GM12878 (cell line): Measurements from ENCODE around the gene GALNT17. TPM values are rescaled to one million over a fixed set of nuclear protein-coding genes. Genes with fewer than 3 reads are reported as not detected.

ENCODE experiments used
- ATAC-seq: fragments of 200-7000 bp; cut with Tn5 transposase; 3 replicates; pipeline ENCODE4 v1.9.1; 2020; ENCODE audit warnings: mild to moderate bottlenecking, moderate library complexity
- BruUV-seq: library from RNA; stranded (reverse); fragments of 400-500 nt; replicated peaks from 2 replicates; lab custom pipeline; 2021; lab: Mats Ljungman, UMichigan
- CTCF ChIA-PET: fragments of 300-600 bp; sonication (Branson Sonifier 250); formaldehyde crosslinking; extraction: SDS; loops from one replicate; lab custom pipeline; 2021; ENCODE audit warnings: inconsistent platforms; lab: Yijun Ruan, JAX
- POLR2A ChIA-PET: fragments of 350-600 bp; formaldehyde crosslinking; extraction: SDS; loops from one replicate; lab custom pipeline; 2021; ENCODE audit warnings: inconsistent platforms; lab: Charles Lee
- RAD21 ChIA-PET: fragments of 300-600 bp; sonication (Branson Sonifier 250); formaldehyde crosslinking; loops from one replicate; lab custom pipeline; 2023; ENCODE audit warnings: antibody characterized with exemption; ENCODE audit not compliant: unreplicated experiment; lab: Charles Lee
- SMC1A ChIA-PET: fragments of 300-600 bp; sonication (Branson Sonifier 250); formaldehyde crosslinking; loops from one replicate; lab custom pipeline; 2023; ENCODE audit not compliant: unreplicated experiment, uncharacterized antibody; lab: Charles Lee
- DNase-seq: peaks from one replicate; pipeline ENCODE4 v3.0.0-alpha.2; 2011; ENCODE audit warnings: low read depth, low spot score
- FAIRE-seq: peaks from 3 replicates; lab custom pipeline; 2011; peaks lifted over from hg19 to GRCh38; lab: Jason Lieb, UNC
- H2AFZ ChIP-seq: 2 replicates; pipeline ENCODE4 v1.6.0; 2011; ENCODE audit warnings: low read depth, low read length, control low read depth; ENCODE audit not compliant: control insufficient read depth
- H3K27ac ChIP-seq: 2 replicates; pipeline ENCODE4 v1.5.1; 2011; ENCODE audit warnings: control low read depth; ENCODE audit not compliant: control insufficient read depth, insufficient read depth
- H3K27me3 ChIP-seq, 2 experiments: replicated peaks in 1 of 2; 2 replicates each; pipeline versions ENCODE4 v1.6.0 to v1.6.1; 2011; ENCODE audit warnings: low read length in 1 of 2; ENCODE audit not compliant: control insufficient read depth in 2 of 2, insufficient read depth in 2 of 2
- H3K36me3 ChIP-seq, 2 experiments: 2 replicates each; pipeline ENCODE4 v1.5.1; 2011; ENCODE audit warnings: low read length in 1 of 2; ENCODE audit not compliant: control insufficient read depth in 2 of 2, insufficient read depth in 2 of 2
- H3K4me1 ChIP-seq: 2 replicates; pipeline ENCODE4 v1.6.1; 2011; ENCODE audit warnings: mild to moderate bottlenecking, low read length, moderate library complexity, mixed read lengths; ENCODE audit not compliant: control insufficient read depth, insufficient read depth
- H3K4me2 ChIP-seq: 2 replicates; pipeline ENCODE4 v1.6.0; 2011; ENCODE audit warnings: control low read depth; ENCODE audit not compliant: control insufficient read depth, insufficient read depth
- H3K4me3 ChIP-seq: fragments of 200-600 bp; sonication (generic); 2 replicates; pipeline ENCODE4 v1.5.1; 2016
- H3K79me2 ChIP-seq: 2 replicates; pipeline ENCODE4 v1.6.0; 2011; ENCODE audit warnings: low read length; ENCODE audit not compliant: control insufficient read depth, insufficient read depth
- H3K9ac ChIP-seq: 2 replicates; pipeline ENCODE4 v1.8.0; 2011; ENCODE audit warnings: low read length, control low read depth, mixed read lengths; ENCODE audit not compliant: control insufficient read depth, insufficient read depth
- H3K9me3 ChIP-seq: replicated peaks from 3 replicates; pipeline ENCODE4 v1.5.1; 2011; ENCODE audit warnings: mild to moderate bottlenecking, low read length; ENCODE audit not compliant: control insufficient read depth, insufficient read depth
- H4K20me1 ChIP-seq: 2 replicates; pipeline ENCODE4 v1.6.0; 2011; ENCODE audit not compliant: control insufficient read depth, insufficient read depth
- BACH1 ChIP-seq: fragments of 450-650 bp; IDR thresholded peaks from 2 replicates; pipeline ENCODE4 v1.6.1; 2017; ENCODE audit warnings: mild to moderate bottlenecking, borderline replicate concordance
- EP300 ChIP-seq, 2 experiments: fragments of 150-350 bp in 1 of 2; IDR thresholded peaks; 2 replicates each; pipeline ENCODE4 v1.6.1; 2011 to 2012; ENCODE audit warnings: low read depth in 2 of 2, low read length in 2 of 2, borderline replicate concordance in 1 of 2, improper control_type of control experiment in 1 of 2, inconsistent platforms in 1 of 2; ENCODE audit not compliant: control insufficient read depth in 1 of 2
- GABPA ChIP-seq: IDR thresholded peaks from 2 replicates; pipeline ENCODE4 v1.6.1; 2014; ENCODE audit warnings: antibody characterized with exemption, low read depth, mild to moderate bottlenecking, inconsistent platforms
- KDM1A ChIP-seq: fragments of 200-600 bp; sonication (generic); IDR thresholded peaks from 2 replicates; pipeline ENCODE4 v1.6.1; 2016; ENCODE audit warnings: borderline replicate concordance
- NFYA ChIP-seq: IDR thresholded peaks from 2 replicates; pipeline ENCODE4 v1.6.1; 2011; ENCODE audit warnings: low read depth, mild to moderate bottlenecking, low read length, improper control_type of control experiment, borderline replicate concordance
- POU2F2 ChIP-seq: IDR thresholded peaks from 3 replicates; pipeline ENCODE4 v1.6.1; 2011; ENCODE audit warnings: low read depth, mild to moderate bottlenecking, low read length, borderline replicate concordance
- RUNX3 ChIP-seq: IDR thresholded peaks from 2 replicates; pipeline ENCODE4 v1.6.1; 2012; ENCODE audit warnings: low read length, inconsistent platforms
- STAT1 ChIP-seq: fragments of 450-650 bp; conservative IDR thresholded peaks from 2 replicates; pipeline ENCODE4 v1.6.1; 2014; ENCODE audit warnings: antibody characterized with exemption, mild to moderate bottlenecking
- SUZ12 ChIP-seq: fragments of 200-600 bp; sonication (generic); IDR thresholded peaks from one replicate; pipeline ENCODE4 v1.6.1; 2018; ENCODE audit warnings: antibody characterized with exemption, mild to moderate bottlenecking; ENCODE audit not compliant: unreplicated experiment
- WGBS: methylation state at CpG from one replicate; pipeline ENCODE4 v1.1.6; 2016; ENCODE audit warnings: low lambda C conversion rate; ENCODE audit not compliant: insufficient replicate concordance, insufficient coverage; ENCODE audit errors: missing lambda C conversion rate; 5-methylcytosine and 5-hydroxymethylcytosine counted together
- in situ Hi-C: fragments of 300-500 bp; cut with MboI; formaldehyde crosslinking; loops from 9 replicates; pipeline ENCODE4 v1.14.3; 2018; ENCODE audit warnings: mixed read lengths
- intact Hi-C: fragments of 100-400 bp; cut with micrococcal nuclease; formaldehyde crosslinking; loops from one replicate; pipeline ENCODE4 v1.14.2; 2022; ENCODE audit not compliant: unreplicated experiment
- polyA plus RNA-seq, 11 experiments: library from polyadenylated mRNA; depleted of rRNA in 4 of 11; unstranded in 6 of 11; stranded (reverse) in 5 of 11; fragments of >200 nt; fragmentation: Nextera tagmentation in 4 of 11; fragmentation: Illumina TruSeq in 1 of 11; extraction: Ambion mirVana in 4 of 11; extraction: Trizol in 1 of 11; gene quantifications; 1 replicate in 1 of 11; 2 replicates in 10 of 11; pipeline versions ENCODE4 v1.2.1 to v1.2.3, GENCODE V29; 2011 to 2016; ENCODE audit warnings: inconsistent platforms in 2 of 11, missing spikeins in 2 of 11, low read depth in 1 of 11
- total RNA-seq, 4 experiments: library from RNA; depleted of rRNA in 3 of 4; stranded (reverse); fragments of >200 nt in 3 of 4; fragmentation: Illumina TruSeq in 1 of 4; extraction: Trizol in 1 of 4; gene quantifications; 2 replicates each; pipeline versions ENCODE4 v1.2.1 to v1.2.3, GENCODE V29; 2013 to 2021
- TF ChIP-seq, protein P1 (sequence below): fragments of 450-650 bp; formaldehyde crosslinking; IDR thresholded peaks from 2 replicates; pipeline ENCODE4 v1.4.0; 2020; ENCODE audit warnings: mild to moderate bottlenecking, moderate library complexity
- TF ChIP-seq, protein P2 (sequence below): fragments of 450-650 bp; IDR thresholded peaks from 2 replicates; pipeline ENCODE4 v1.6.1; 2016; ENCODE audit warnings: mild to moderate bottlenecking
- TF ChIP-seq, protein P3 (sequence below): IDR thresholded peaks from 2 replicates; pipeline ENCODE4 v1.6.1; 2012; ENCODE audit warnings: low read length, inconsistent platforms
- TF ChIP-seq, protein P4 (sequence below): fragments of 450-650 bp; formaldehyde crosslinking; IDR thresholded peaks from 2 replicates; pipeline ENCODE4 v1.4.0; 2022; ENCODE audit warnings: mild to moderate bottlenecking, moderate library complexity

Gene GALNT17
- total and polyA plus RNA-seq, 10 of the 15 experiments (the other 5 are each of a cell fraction or from before 2014, with no cell fraction given), result 0.12 to 0.15 TPM; not detected in 8

DNA sequence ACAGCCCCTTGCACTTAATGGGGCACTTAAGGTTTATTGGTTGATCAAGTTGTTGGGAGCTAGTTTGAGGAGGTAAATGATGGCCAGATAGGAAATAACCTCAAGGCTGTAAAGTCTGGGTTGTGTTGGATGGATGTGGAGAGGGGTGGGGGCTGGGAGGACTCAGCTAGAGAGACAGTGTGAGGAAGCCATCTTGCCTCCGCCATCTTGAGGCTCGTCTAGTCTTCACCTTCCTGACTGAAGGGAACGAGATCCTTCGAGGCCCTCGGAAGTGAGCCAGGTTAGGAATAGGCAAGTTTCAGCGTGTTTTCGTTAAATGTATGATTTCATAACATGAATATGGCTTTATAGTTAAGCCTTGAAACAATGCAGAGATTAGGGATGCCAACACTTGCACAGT lies 5.5 kb downstream of the GALNT17 start (continued):
- no peak for TF ChIP-seq SUZ12
- TF ChIP-seq STAT1, result no peak
- TF ChIP-seq, protein P1, sequence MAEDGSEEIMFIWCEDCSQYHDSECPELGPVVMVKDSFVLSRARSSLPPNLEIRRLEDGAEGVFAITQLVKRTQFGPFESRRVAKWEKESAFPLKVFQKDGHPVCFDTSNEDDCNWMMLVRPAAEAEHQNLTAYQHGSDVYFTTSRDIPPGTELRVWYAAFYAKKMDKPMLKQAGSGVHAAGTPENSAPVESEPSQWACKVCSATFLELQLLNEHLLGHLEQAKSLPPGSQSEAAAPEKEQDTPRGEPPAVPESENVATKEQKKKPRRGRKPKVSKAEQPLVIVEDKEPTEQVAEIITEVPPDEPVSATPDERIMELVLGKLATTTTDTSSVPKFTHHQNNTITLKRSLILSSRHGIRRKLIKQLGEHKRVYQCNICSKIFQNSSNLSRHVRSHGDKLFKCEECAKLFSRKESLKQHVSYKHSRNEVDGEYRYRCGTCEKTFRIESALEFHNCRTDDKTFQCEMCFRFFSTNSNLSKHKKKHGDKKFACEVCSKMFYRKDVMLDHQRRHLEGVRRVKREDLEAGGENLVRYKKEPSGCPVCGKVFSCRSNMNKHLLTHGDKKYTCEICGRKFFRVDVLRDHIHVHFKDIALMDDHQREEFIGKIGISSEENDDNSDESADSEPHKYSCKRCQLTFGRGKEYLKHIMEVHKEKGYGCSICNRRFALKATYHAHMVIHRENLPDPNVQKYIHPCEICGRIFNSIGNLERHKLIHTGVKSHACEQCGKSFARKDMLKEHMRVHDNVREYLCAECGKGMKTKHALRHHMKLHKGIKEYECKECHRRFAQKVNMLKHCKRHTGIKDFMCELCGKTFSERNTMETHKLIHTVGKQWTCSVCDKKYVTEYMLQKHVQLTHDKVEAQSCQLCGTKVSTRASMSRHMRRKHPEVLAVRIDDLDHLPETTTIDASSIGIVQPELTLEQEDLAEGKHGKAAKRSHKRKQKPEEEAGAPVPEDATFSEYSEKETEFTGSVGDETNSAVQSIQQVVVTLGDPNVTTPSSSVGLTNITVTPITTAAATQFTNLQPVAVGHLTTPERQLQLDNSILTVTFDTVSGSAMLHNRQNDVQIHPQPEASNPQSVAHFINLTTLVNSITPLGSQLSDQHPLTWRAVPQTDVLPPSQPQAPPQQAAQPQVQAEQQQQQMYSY, result no peak
- TF ChIP-seq GABPA, result no peak
- TF ChIP-seq POU2F2, result no peak
- no peak for TF ChIP-seq KDM1A
- TF ChIP-seq BACH1, result no peak

DNA sequence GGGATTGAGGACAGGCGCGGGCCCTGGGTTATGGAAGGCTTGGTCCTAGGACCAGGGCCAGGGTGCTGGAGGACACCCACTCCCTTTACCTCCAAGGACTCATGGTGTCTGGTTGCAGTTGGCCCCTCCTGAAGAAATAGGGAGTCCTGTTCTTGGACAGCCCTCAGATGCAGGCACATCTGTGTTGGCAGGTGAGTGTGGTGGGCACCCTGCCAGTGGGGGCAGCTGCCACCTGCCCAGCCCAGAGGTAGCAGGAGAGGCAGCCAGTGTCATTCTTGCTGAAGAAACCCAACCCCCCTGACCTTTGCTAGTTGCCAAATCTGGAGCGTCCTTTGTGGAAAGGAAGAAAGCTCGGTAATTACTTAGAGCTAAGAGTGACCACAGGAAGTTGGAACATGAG lies 8.3 kb downstream of the GALNT17 start:
- no peak overlapping the region for H3K27ac ChIP-seq
- POLR2A ChIA-PET, result no interaction called here
- FAIRE-seq (no peak), DNase-seq (no peak), ATAC-seq (no peak)
- intact Hi-C loops (no loop called here), in situ Hi-C loops (no loop called here)
- H4K20me1 ChIP-seq, result no peaks in the 10 kb centered on the region
- SMC1A ChIA-PET, result no interaction called here
- H3K4me2 ChIP-seq, result no peak overlapping the region
- H2AFZ ChIP-seq, result no peak overlapping the region
- 84% methylated on average over 4 of the region's 4 CpGs for WGBS
- H3K36me3 ChIP-seq, result no peaks in the 10 kb centered on the region
- H3K79me2 ChIP-seq, result no peaks in the 10 kb centered on the region
- no TSS peak for BruUV-seq
- no peak overlapping the region for H3K9ac ChIP-seq
- no peaks in the 10 kb centered on the region for H3K4me1 ChIP-seq
- RAD21 ChIA-PET, result no interaction called here
- no peaks in the 10 kb centered on the region for H3K27me3 ChIP-seq
- no peak overlapping the region for H3K4me3 ChIP-seq
- CTCF ChIA-PET, result no interaction called here
- H3K9me3 ChIP-seq, result no peaks in the 10 kb centered on the region; the same call in 2 of the 3 replicates
- TF ChIP-seq RUNX3 (no peak), EP300 (IDR thresholded peaks at IDR 0.05; ENCODE audit: borderline replicate concordance in 1 of 2, control insufficient read depth in 1 of 2, low read depth in 2 of 2, low read length in 2 of 2) (no peak), NFYA (no peak), POU2F2 (no peak)
- TF ChIP-seq, protein P2, sequence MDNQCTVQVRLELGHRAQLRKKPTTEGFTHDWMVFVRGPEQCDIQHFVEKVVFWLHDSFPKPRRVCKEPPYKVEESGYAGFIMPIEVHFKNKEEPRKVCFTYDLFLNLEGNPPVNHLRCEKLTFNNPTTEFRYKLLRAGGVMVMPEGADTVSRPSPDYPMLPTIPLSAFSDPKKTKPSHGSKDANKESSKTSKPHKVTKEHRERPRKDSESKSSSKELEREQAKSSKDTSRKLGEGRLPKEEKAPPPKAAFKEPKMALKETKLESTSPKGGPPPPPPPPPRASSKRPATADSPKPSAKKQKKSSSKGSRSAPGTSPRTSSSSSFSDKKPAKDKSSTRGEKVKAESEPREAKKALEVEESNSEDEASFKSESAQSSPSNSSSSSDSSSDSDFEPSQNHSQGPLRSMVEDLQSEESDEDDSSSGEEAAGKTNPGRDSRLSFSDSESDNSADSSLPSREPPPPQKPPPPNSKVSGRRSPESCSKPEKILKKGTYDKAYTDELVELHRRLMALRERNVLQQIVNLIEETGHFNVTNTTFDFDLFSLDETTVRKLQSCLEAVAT, result no peak
- TF ChIP-seq, protein P3, sequence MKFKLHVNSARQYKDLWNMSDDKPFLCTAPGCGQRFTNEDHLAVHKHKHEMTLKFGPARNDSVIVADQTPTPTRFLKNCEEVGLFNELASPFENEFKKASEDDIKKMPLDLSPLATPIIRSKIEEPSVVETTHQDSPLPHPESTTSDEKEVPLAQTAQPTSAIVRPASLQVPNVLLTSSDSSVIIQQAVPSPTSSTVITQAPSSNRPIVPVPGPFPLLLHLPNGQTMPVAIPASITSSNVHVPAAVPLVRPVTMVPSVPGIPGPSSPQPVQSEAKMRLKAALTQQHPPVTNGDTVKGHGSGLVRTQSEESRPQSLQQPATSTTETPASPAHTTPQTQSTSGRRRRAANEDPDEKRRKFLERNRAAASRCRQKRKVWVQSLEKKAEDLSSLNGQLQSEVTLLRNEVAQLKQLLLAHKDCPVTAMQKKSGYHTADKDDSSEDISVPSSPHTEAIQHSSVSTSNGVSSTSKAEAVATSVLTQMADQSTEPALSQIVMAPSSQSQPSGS, result no peak
- TF ChIP-seq, protein P4, sequence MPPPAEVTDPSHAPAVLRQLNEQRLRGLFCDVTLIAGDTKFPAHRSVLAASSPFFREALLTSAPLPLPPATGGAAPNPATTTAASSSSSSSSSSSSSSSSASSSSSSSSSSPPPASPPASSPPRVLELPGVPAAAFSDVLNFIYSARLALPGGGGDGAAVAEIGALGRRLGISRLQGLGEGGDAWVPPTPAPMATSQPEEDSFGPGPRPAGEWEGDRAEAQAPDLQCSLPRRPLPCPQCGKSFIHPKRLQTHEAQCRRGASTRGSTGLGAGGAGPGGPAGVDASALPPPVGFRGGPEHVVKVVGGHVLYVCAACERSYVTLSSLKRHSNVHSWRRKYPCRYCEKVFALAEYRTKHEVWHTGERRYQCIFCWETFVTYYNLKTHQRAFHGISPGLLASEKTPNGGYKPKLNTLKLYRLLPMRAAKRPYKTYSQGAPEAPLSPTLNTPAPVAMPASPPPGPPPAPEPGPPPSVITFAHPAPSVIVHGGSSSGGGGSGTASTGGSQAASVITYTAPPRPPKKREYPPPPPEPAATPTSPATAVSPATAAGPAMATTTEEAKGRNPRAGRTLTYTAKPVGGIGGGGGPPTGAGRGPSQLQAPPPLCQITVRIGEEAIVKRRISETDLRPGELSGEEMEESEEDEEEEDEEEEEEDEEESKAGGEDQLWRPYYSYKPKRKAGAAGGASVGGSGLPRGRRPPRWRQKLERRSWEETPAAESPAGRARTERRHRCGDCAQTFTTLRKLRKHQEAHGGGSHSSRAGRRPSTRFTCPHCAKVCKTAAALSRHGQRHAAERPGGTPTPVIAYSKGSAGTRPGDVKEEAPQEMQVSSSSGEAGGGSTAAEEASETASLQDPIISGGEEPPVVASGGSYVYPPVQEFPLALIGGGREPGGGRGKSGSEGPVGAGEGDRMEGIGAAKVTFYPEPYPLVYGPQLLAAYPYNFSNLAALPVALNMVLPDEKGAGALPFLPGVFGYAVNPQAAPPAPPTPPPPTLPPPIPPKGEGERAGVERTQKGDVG, result no peak
